ENCODE data around the gene SLC1A3.

The SLC1A3 gene

DNA sequence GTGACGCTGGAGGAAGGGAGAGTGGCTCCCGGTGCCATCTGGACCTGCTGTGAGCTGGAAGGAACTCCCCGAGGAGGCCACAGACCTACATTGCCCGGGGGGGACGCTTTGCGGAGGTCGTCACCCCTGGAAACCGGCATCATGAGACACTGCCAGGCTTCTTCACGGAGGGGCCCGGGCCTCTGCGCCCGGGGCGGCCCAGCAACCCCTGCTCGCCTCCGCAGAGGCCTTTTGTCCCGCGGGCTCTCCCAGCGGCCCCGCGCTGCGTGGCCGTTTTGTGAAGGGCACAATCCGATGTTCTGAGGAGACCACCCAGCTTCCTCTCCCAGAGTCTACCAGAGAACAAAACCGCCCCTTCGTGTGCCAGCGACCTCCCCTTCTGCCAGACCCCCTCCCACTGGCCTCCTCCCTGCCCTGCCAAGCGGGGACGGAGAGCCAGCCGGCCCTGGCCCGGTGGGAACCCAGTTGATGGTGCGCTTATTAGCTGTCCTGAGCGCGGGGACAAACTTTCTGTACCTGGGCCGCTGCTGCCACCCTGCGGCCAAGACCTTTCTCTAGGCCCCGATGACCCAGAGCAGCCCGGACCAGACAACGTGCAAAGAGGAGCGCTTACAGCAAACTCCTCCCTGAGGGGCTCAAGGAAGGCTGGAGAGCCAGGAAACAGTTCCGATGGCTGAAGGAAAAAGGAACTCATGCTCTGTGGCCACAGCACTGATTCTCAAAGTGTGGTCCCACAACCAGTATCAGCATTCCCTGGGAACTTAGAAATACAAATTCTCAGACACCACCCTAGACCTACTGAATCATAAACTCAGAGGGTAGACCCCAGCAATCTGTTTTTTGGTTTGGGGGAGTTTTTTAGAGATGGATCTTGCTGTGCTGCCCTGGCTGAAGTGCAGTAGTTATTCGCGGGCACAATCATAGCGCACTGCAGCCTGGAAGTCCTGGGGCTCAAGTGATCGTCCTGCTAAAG is 86.7 kb downstream of the SLC1A3 start:
- DNase-seq, result no peak
- Histone ChIP-seq H3K4me1 (ENCODE audit: control insufficient read depth, insufficient read depth, low read length, poor library complexity, severe bottlenecking) (no peaks in the 10 kb centered on the region), H3K4me3 (ENCODE audit: insufficient read depth, low read depth, low read length, poor library complexity, severe bottlenecking) (no peak overlapping the region)

DNA sequence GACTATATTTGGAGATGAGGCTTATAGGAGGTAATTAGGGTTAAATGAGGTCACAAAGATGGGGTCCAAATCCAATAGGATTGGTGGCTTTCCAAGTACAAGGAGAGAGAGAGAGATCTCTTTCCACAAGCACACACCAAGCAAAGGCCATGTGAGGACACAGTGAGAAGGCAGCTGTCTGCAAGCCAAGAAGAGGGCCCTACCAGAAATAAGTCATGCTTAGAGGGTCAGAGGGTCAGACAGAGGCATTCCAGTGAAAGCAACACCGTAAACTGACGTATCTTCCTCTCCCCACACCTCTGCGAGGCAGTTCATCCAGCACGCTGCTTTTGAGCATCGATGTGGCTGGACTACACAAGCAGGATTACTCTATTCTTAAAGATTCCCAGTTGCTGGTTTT is 87.9 kb downstream of the SLC1A3 start:
- Histone ChIP-seq H3K27me3 (replicated peaks; ENCODE audit: control insufficient read depth, insufficient read depth, low read length, poor library complexity, severe bottlenecking) (peaks cover 9% of the 10 kb centered on the region), H3K9me3 (ENCODE audit: control insufficient read depth, low read length) (no peaks in the 10 kb centered on the region), H3K4me1 (ENCODE audit: control insufficient read depth, insufficient read depth, low read length, poor library complexity, severe bottlenecking) (no peaks in the 10 kb centered on the region), H3K36me3 (ENCODE audit: control insufficient read depth, insufficient read depth, low read length) (no peaks in the 10 kb centered on the region), H3K4me3 (ENCODE audit: insufficient read depth, low read depth, low read length, poor library complexity, severe bottlenecking) (no peak overlapping the region), H3K27ac (ENCODE audit: insufficient read depth, low read length, poor library complexity, severe bottlenecking) (no peak overlapping the region)
- DNase-seq, result no peak

More for the DNA sequence above, 86.7 kb downstream of the SLC1A3 start:
- Histone ChIP-seq H3K36me3 (ENCODE audit: control insufficient read depth, insufficient read depth, low read length) (no peaks in the 10 kb centered on the region), H3K27ac (ENCODE audit: insufficient read depth, low read length, poor library complexity, severe bottlenecking) (no peak overlapping the region), H3K9me3 (ENCODE audit: control insufficient read depth, low read length) (no peaks in the 10 kb centered on the region), H3K27me3 (replicated peaks; ENCODE audit: control insufficient read depth, insufficient read depth, low read length, poor library complexity, severe bottlenecking) (peaks cover 12% of the 10 kb centered on the region)

DNA sequence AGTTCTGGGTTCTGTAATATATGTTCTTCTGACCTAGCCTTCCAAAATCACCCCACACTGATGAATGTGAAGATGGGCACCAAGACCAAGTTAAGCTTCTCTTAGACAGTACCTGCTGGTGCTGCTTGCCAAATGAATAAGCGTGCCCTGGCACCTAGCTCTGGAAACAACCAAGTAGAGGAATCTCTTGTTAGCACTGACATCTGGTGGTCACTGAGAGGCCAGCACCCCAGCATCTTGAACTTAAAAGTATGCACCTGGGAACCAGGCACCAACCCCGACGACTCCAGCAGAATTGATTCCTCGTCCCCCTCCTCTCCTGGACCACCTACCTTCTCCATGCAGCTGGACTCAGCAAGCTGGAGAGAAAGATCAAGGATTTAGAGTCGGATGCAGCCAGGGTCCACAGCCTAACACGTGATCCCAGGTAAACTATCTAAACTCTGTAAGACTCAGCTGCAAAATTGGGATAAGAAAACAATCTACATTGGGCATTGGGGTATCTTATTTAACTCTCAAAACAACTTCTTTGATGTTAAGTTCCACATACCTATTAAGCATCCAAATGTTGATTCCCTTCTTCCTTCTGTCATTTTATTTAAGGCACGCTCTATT is 89.8 kb downstream of the SLC1A3 start:
- DNase-seq, result no peak
- H3K36me3 ChIP-seq (ENCODE audit: control insufficient read depth, insufficient read depth, low read length), result no peaks in the 10 kb centered on the region
- H3K27ac ChIP-seq (ENCODE audit: insufficient read depth, low read length, poor library complexity, severe bottlenecking), result no peak overlapping the region
- H3K4me1 ChIP-seq (ENCODE audit: control insufficient read depth, insufficient read depth, low read length, poor library complexity, severe bottlenecking), result no peaks in the 10 kb centered on the region
- H3K27me3 ChIP-seq (replicated peaks; ENCODE audit: control insufficient read depth, insufficient read depth, low read length, poor library complexity, severe bottlenecking), result peaks cover 8% of the 10 kb centered on the region
- no peaks in the 10 kb centered on the region for H3K9me3 ChIP-seq (ENCODE audit: control insufficient read depth, low read length)
- H3K4me3 ChIP-seq (ENCODE audit: insufficient read depth, low read depth, low read length, poor library complexity, severe bottlenecking), result no peak overlapping the region

DNA sequence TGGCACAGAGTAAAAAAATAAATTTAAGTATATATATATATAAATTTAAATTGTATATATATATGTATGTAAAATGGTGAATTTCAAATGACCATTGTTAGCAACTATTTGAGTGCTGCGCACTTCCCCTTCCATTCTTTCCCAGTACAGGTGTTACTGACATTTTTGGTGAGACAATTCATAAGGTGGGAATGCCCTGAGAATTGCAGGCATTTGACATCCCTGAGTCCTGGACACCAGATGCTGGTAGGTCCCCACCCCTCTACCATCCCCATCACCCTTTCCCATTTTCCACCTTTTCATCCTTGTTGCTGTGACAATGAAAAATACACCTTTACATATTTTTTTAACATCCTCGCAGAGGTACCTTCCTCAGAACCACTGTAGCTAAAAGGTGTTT is 91.6 kb downstream of the SLC1A3 start:
- Histone ChIP-seq H3K36me3 (ENCODE audit: control insufficient read depth, insufficient read depth, low read length) (no peaks in the 10 kb centered on the region), H3K27ac (ENCODE audit: insufficient read depth, low read length, poor library complexity, severe bottlenecking) (no peak overlapping the region), H3K9me3 (ENCODE audit: control insufficient read depth, low read length) (no peaks in the 10 kb centered on the region), H3K27me3 (replicated peaks; ENCODE audit: control insufficient read depth, insufficient read depth, low read length, poor library complexity, severe bottlenecking) (peaks cover 3% of the 10 kb centered on the region), H3K4me3 (ENCODE audit: insufficient read depth, low read depth, low read length, poor library complexity, severe bottlenecking) (no peak overlapping the region), H3K4me1 (ENCODE audit: control insufficient read depth, insufficient read depth, low read length, poor library complexity, severe bottlenecking) (no peaks in the 10 kb centered on the region)
- DNase-seq, result no peak

DNA sequence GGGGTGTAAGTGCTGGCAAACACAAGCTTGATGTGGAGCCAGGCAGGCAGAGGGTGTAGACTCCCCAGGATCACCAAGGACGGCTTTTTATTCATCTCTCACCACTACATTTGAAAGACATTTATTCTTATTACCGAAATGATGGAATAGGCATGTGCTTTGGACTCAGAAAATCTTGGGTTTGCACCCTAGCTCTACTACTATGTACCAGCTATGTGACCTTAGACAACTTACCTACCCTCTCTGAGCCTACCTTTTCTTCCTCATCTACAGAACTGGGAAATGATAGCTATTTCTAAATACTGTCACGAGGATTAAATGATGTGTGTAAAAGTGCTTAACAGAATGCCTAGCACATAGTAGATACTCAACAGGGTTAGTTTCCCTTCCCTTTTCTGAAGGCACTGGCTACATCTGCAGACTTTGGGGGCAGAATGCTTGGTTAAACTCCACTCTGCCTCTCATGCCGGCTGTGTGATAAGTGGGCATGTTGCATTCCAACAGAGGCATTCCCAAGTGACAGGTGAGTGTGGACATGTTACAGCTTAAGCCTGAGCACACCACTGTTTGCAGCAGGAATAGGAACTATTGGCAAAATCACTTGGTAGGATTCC is 94.8 kb downstream of the SLC1A3 start:
- Histone ChIP-seq H3K4me1 (ENCODE audit: control insufficient read depth, insufficient read depth, low read length, poor library complexity, severe bottlenecking) (no peaks in the 10 kb centered on the region), H3K27me3 (replicated peaks; ENCODE audit: control insufficient read depth, insufficient read depth, low read length, poor library complexity, severe bottlenecking) (no peaks in the 10 kb centered on the region), H3K27ac (ENCODE audit: insufficient read depth, low read length, poor library complexity, severe bottlenecking) (no peak overlapping the region), H3K36me3 (ENCODE audit: control insufficient read depth, insufficient read depth, low read length) (no peaks in the 10 kb centered on the region), H3K9me3 (ENCODE audit: control insufficient read depth, low read length) (no peaks in the 10 kb centered on the region), H3K4me3 (ENCODE audit: insufficient read depth, low read depth, low read length, poor library complexity, severe bottlenecking) (no peak overlapping the region)
- no peak for DNase-seq

DNA sequence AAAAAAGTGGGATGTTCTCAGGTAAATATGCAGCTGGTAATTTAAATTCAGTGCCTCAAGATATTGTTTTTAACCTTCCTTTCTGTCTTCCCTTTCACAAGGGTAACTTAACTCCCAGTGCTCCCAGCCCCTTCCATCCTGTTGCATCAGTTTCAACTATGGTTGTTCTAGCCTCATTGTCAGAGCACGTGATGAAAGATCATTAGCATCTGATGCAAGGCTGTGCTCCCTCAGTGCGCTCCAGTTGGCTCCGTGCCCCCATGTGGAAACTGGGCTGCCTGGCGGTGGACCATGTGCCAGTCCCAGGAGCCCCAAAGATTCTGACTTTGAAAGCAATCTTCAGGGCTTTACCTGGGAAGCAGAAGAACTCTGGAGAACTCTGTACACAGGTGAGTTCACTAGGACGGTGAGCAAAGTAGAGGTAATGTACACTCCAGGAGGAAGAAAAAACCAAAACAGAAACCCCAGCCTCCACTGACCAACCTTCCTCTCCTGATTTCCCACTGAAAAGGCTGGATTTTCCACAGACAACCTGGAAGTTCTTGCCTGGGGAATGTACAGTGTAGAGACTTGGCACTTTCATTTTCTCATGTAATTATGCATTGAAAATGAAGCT is 96.9 kb downstream of the SLC1A3 start:
- no peak for DNase-seq
- H3K9me3 ChIP-seq (ENCODE audit: control insufficient read depth, low read length), result no peaks in the 10 kb centered on the region
- no peaks in the 10 kb centered on the region for H3K27me3 ChIP-seq (replicated peaks; ENCODE audit: control insufficient read depth, insufficient read depth, low read length, poor library complexity, severe bottlenecking)
- H3K27ac ChIP-seq (ENCODE audit: insufficient read depth, low read length, poor library complexity, severe bottlenecking), result no peak overlapping the region
- H3K4me3 ChIP-seq (ENCODE audit: insufficient read depth, low read depth, low read length, poor library complexity, severe bottlenecking), result no peak overlapping the region
- no peaks in the 10 kb centered on the region for H3K4me1 ChIP-seq (ENCODE audit: control insufficient read depth, insufficient read depth, low read length, poor library complexity, severe bottlenecking)
- no peaks in the 10 kb centered on the region for H3K36me3 ChIP-seq (ENCODE audit: control insufficient read depth, insufficient read depth, low read length)

DNA sequence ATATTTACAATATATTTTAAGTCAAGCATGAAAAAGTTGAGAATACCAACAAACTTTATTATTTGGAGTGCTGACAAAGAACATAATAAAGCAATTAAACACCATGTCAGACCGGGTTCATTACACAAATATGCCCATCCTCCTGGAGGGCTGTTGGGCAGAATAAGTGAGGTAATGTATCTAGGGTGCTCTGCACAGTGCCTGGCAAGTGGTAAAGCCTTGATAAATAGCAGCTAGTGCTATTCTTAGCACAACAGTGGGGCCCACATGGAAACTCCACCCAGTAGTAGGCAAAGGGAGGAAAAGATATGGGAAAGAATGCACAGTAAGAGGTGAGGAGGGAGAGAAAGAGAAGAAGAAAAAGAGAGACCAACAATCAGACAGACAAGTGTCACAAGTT is 97.7 kb downstream of the SLC1A3 start:
- no peaks in the 10 kb centered on the region for H3K36me3 ChIP-seq (ENCODE audit: control insufficient read depth, insufficient read depth, low read length)

DNA sequence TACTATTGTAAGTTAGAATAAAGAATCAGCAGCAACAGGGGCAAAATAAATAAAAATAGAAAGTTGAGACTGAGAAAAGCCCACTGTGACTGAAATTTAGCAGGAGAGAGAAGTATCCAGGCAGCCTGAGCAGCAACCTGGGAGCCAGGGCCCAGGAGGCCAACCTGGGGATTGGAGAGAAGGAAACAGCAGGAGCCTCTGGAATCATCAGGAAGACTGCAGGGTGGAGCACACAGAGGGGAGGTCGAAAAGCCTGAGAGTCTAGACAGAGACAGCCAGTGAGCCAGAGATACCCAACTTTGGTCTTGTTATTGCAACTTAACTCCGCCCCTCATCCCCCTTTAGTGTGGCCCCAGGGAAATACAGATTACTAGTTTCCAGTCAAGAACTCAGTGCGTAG is 98.6 kb downstream of the SLC1A3 start:
- Histone ChIP-seq H3K27ac (ENCODE audit: insufficient read depth, low read length, poor library complexity, severe bottlenecking) (no peak overlapping the region), H3K9me3 (ENCODE audit: control insufficient read depth, low read length) (no peaks in the 10 kb centered on the region), H3K36me3 (ENCODE audit: control insufficient read depth, insufficient read depth, low read length) (no peaks in the 10 kb centered on the region), H3K4me1 (ENCODE audit: control insufficient read depth, insufficient read depth, low read length, poor library complexity, severe bottlenecking) (no peaks in the 10 kb centered on the region), H3K4me3 (ENCODE audit: insufficient read depth, low read depth, low read length, poor library complexity, severe bottlenecking) (no peak overlapping the region), H3K27me3 (replicated peaks; ENCODE audit: control insufficient read depth, insufficient read depth, low read length, poor library complexity, severe bottlenecking) (no peaks in the 10 kb centered on the region)
- DNase-seq, result no peak

More for the DNA sequence above, 97.7 kb downstream of the SLC1A3 start:
- Histone ChIP-seq H3K27ac (ENCODE audit: insufficient read depth, low read length, poor library complexity, severe bottlenecking) (no peak overlapping the region), H3K4me3 (ENCODE audit: insufficient read depth, low read depth, low read length, poor library complexity, severe bottlenecking) (no peak overlapping the region), H3K27me3 (replicated peaks; ENCODE audit: control insufficient read depth, insufficient read depth, low read length, poor library complexity, severe bottlenecking) (no peaks in the 10 kb centered on the region), H3K9me3 (ENCODE audit: control insufficient read depth, low read length) (no peaks in the 10 kb centered on the region), H3K4me1 (ENCODE audit: control insufficient read depth, insufficient read depth, low read length, poor library complexity, severe bottlenecking) (no peaks in the 10 kb centered on the region)
- no peak for DNase-seq

DNA sequence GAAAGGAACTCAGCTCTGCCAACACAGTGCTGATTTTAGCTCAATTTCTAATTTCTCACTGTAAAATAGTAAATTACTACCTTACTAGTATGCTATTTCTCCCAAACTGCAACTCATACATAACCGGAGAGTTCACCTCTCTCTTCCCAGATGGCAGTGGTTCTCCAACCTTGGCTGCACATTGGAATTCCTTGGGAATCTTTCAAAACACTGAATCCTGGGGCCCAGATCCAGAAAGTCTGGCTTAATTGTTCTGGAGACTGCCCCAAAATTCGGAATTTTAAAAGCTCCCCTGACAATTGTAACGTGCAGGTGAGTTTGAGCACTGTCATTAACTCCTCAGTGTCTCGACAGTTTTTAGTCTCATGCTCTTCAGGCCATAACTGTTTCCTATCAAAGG is 100.3 kb downstream of the SLC1A3 start:
- no peaks in the 10 kb centered on the region for H3K36me3 ChIP-seq (ENCODE audit: control insufficient read depth, insufficient read depth, low read length)
- DNase-seq, result no peak
- H3K4me1 ChIP-seq (ENCODE audit: control insufficient read depth, insufficient read depth, low read length, poor library complexity, severe bottlenecking), result no peaks in the 10 kb centered on the region

More for the DNA sequence above, 100.3 kb downstream of the SLC1A3 start:
- Histone ChIP-seq H3K27ac (ENCODE audit: insufficient read depth, low read length, poor library complexity, severe bottlenecking) (no peak overlapping the region), H3K4me3 (ENCODE audit: insufficient read depth, low read depth, low read length, poor library complexity, severe bottlenecking) (no peak overlapping the region), H3K27me3 (replicated peaks; ENCODE audit: control insufficient read depth, insufficient read depth, low read length, poor library complexity, severe bottlenecking) (no peaks in the 10 kb centered on the region), H3K9me3 (ENCODE audit: control insufficient read depth, low read length) (no peaks in the 10 kb centered on the region)
